ENCODE data around the gene MEOX1.

GRCh38 chr17:43631429-43631828 lies 30.3 kb downstream of the MEOX1 start:
- TF ChIP-seq CTCF (IDR thresholded peaks at IDR 0.05; ENCODE audit: low read length) = no peak
- no peak for TF ChIP-seq EZH2 (optimal IDR thresholded peaks at IDR 0.05; ENCODE audit: low read depth, low read length)
- TF ChIP-seq EZH2phosphoT487 (IDR thresholded peaks at IDR 0.05; ENCODE audit: low read length) = no peak
